IMR-90 (cell line): ENCODE data around the gene EIF2B2. TPM values are rescaled to one million over a fixed set of nuclear protein-coding genes. Genes with fewer than 3 reads are reported as not detected.

Experiments used
- ATAC-seq: fragments of 200-7000 bp; cut with Tn5 transposase; 2 replicates; pipeline ENCODE4 v1.9.1; 2020; ENCODE audit warnings: low read depth, mild to moderate bottlenecking, moderate library complexity
- BruUV-seq: library from RNA; stranded (reverse); fragments of 400-500 nt; replicated peaks from 2 replicates; lab custom pipeline; 2021; lab: Mats Ljungman, UMichigan
- CTCF ChIA-PET: fragments of 300-600 bp; formaldehyde crosslinking; extraction: SDS; loops from one replicate; lab custom pipeline; 2021; ENCODE audit warnings: antibody characterized with exemption; lab: Yijun Ruan, JAX
- POLR2A ChIA-PET: fragments of 300-600 bp; sonication (Branson Sonifier 250); formaldehyde crosslinking; loops from one replicate; lab custom pipeline; 2022; ENCODE audit warnings: antibody characterized with exemption; ENCODE audit not compliant: unreplicated experiment; lab: Charles Lee
- DNase-seq: peaks from one replicate; pipeline ENCODE4 v3.0.0; 2013
- H2AFZ ChIP-seq: replicated peaks from 2 replicates; pipeline ENCODE3; 2013; ENCODE audit warnings: low read length, mild to moderate bottlenecking; ENCODE audit not compliant: poor library complexity
- H2AK5ac ChIP-seq: 2 replicates; pipeline ENCODE4 v1.6.1; 2013; ENCODE audit warnings: low read depth, low read length, inconsistent platforms
- H2AK9ac ChIP-seq: replicated peaks from 2 replicates; pipeline ENCODE3; 2013; ENCODE audit warnings: mild to moderate bottlenecking, low read depth, low read length, moderate library complexity; ENCODE audit not compliant: poor library complexity
- H2BK120ac ChIP-seq: 2 replicates; pipeline ENCODE4 v1.6.1; 2013; ENCODE audit warnings: low read depth, low read length, inconsistent platforms
- H2BK15ac ChIP-seq: 3 replicates; pipeline ENCODE4 v1.6.1; 2013; ENCODE audit warnings: low read depth, low read length, inconsistent platforms
- H2BK20ac ChIP-seq: 2 replicates; pipeline ENCODE4 v1.6.1; 2013; ENCODE audit warnings: low read depth, mild to moderate bottlenecking, inconsistent platforms, low read length, moderate library complexity
- H2BK5ac ChIP-seq: 2 replicates; pipeline ENCODE4 v1.6.1; 2013; ENCODE audit warnings: mild to moderate bottlenecking, low read depth, low read length, inconsistent platforms; ENCODE audit not compliant: poor library complexity, severe bottlenecking
- H3K14ac ChIP-seq: replicated peaks from 2 replicates; pipeline ENCODE4 v1.6.1; 2013; ENCODE audit warnings: low read depth, low read length, inconsistent platforms
- H3K18ac ChIP-seq: 2 replicates; pipeline ENCODE4 v1.6.1; 2013; ENCODE audit warnings: low read depth, low read length, control low read depth
- H3K23ac ChIP-seq: 2 replicates; pipeline ENCODE4 v1.6.1; 2013; ENCODE audit warnings: low read depth, low read length, inconsistent platforms
- H3K27ac ChIP-seq: 2 replicates; pipeline ENCODE4 v1.5.1; 2013; ENCODE audit warnings: mild to moderate bottlenecking, control low read depth, low read length; ENCODE audit not compliant: insufficient read depth
- H3K27me3 ChIP-seq: 2 replicates; pipeline ENCODE4 v1.6.1; 2013; ENCODE audit warnings: low read length; ENCODE audit not compliant: control insufficient read depth, insufficient read depth
- H3K36me3 ChIP-seq: 2 replicates; pipeline ENCODE4 v1.6.1; 2013; ENCODE audit warnings: low read length, mixed read lengths; ENCODE audit not compliant: control insufficient read depth, insufficient read depth
- H3K4ac ChIP-seq: 2 replicates; pipeline ENCODE4 v1.6.1; 2013; ENCODE audit warnings: low read depth, low read length, inconsistent platforms
- H3K4me1 ChIP-seq: 2 replicates; pipeline ENCODE4 v1.6.1; 2013; ENCODE audit warnings: low read length, mixed read lengths; ENCODE audit not compliant: control insufficient read depth, insufficient read depth
- H3K4me2 ChIP-seq: 2 replicates; pipeline ENCODE4 v1.6.1; 2013; ENCODE audit warnings: low read depth, mild to moderate bottlenecking, control low read depth, low read length, moderate library complexity
- H3K4me3 ChIP-seq: 2 replicates; pipeline ENCODE4 v1.5.1; 2013; ENCODE audit warnings: low read depth, mild to moderate bottlenecking, control low read depth, low read length, moderate library complexity; ENCODE audit not compliant: insufficient read depth
- H3K56ac ChIP-seq: 2 replicates; pipeline ENCODE4 v1.6.1; 2013; ENCODE audit warnings: low read length, inconsistent platforms; ENCODE audit not compliant: insufficient read depth; ENCODE audit errors: extremely low read depth
- H3K79me1 ChIP-seq, 2 experiments: 2 replicates each; pipeline ENCODE4 v1.6.1; 2013; ENCODE audit warnings: low read length in 2 of 2, inconsistent platforms in 1 of 2, low read depth in 1 of 2
- H3K9ac ChIP-seq: 2 replicates; pipeline ENCODE4 v1.6.1; 2013; ENCODE audit warnings: low read depth, low read length, control low read depth
- H3K9me1 ChIP-seq: 2 replicates; pipeline ENCODE4 v1.6.1; 2013; ENCODE audit warnings: low read length, inconsistent platforms; ENCODE audit not compliant: insufficient read depth
- H3K9me3 ChIP-seq: 2 replicates; pipeline ENCODE4 v1.6.1; 2013; ENCODE audit warnings: low read length; ENCODE audit not compliant: control insufficient read depth, insufficient read depth
- H4K20me1 ChIP-seq: 2 replicates; pipeline ENCODE4 v1.6.1; 2013; ENCODE audit warnings: low read length, inconsistent platforms; ENCODE audit not compliant: insufficient read depth
- H4K5ac ChIP-seq: 2 replicates; pipeline ENCODE4 v1.6.1; 2013; ENCODE audit warnings: mild to moderate bottlenecking, low read depth, low read length, control low read depth
- H4K8ac ChIP-seq, 2 experiments: 2 replicates each; pipeline ENCODE4 v1.6.1; 2013; ENCODE audit warnings: low read depth in 2 of 2, low read length in 2 of 2, control low read depth in 1 of 2, inconsistent platforms in 1 of 2
- H4K91ac ChIP-seq: 2 replicates; pipeline ENCODE4 v1.6.1; 2013; ENCODE audit warnings: low read depth, low read length, inconsistent platforms; ENCODE audit not compliant: insufficient read depth
- MAFK ChIP-seq: IDR thresholded peaks from 2 replicates; pipeline ENCODE4 v1.6.1; 2012; ENCODE audit warnings: low read depth, low read length, improper control_type of control experiment
- MXI1 ChIP-seq: IDR thresholded peaks from 2 replicates; pipeline ENCODE4 v1.6.1; 2012; ENCODE audit warnings: low read depth, mild to moderate bottlenecking, low read length, moderate library complexity, borderline replicate concordance
- POLR2A ChIP-seq: IDR thresholded peaks from 2 replicates; pipeline ENCODE4 v1.6.1; 2012; ENCODE audit warnings: mild to moderate bottlenecking, low read depth, low read length
- RAD21 ChIP-seq: IDR thresholded peaks from 2 replicates; pipeline ENCODE4 v1.6.1; 2012; ENCODE audit warnings: low read length, improper control_type of control experiment
- WGBS, 2 experiments: methylation state at CpG; one replicate each; pipeline versions ENCODE4 v1.1.5 to v1.1.7; 2013; ENCODE audit warnings: missing lambda C conversion rate in 2 of 2; ENCODE audit not compliant: insufficient read length in 1 of 2; ENCODE audit errors: extremely low coverage in 2 of 2; 5-methylcytosine and 5-hydroxymethylcytosine counted together
- dilution Hi-C: fragments of 300-500 bp; cut with HindIII; formaldehyde crosslinking; loops from one replicate; pipeline ENCODE4 v1.14.3; 2018; ENCODE audit warnings: low sequenced_read_pairs; ENCODE audit not compliant: unreplicated experiment
- in situ Hi-C: fragments of 300-500 bp; cut with MboI; formaldehyde crosslinking; loops from 3 replicates; pipeline ENCODE4 v1.14.3; 2019; ENCODE audit warnings: low sequenced_read_pairs, inconsistent platforms, mixed read lengths
- intact Hi-C: fragments of 100-400 bp; cut with micrococcal nuclease; formaldehyde crosslinking; loops from 2 replicates; pipeline ENCODE4 v1.10.0; 2022
- polyA plus RNA-seq, 3 experiments: library from polyadenylated mRNA; depleted of rRNA; stranded (reverse); fragments of >200 nt; gene quantifications; 2 replicates each; pipeline ENCODE4 v1.2.3, GENCODE V29; 2012; ENCODE audit warnings: low replicate concordance in 1 of 3
- total RNA-seq: library from RNA; depleted of rRNA; stranded (reverse); fragments of >200 nt; gene quantifications from 2 replicates; pipeline ENCODE4 v1.2.3, GENCODE V29; 2012
- TF ChIP-seq, protein P1 (sequence below): fragments of 150-350 bp; IDR thresholded peaks from 2 replicates; pipeline ENCODE4 v1.6.1; 2016; ENCODE audit warnings: low read depth, mild to moderate bottlenecking, low read length, moderate library complexity, borderline replicate concordance

The EIF2B2 gene
- total and polyA plus RNA-seq, 2 of the 4 experiments (the other 2 are of a cell fraction), result 63.6 to 70.1 TPM

GRCh38 chr14:74965486-74966153 lies 37.1 kb upstream of the EIF2B2 start:
- peaks cover 31% of the 10 kb centered on the region for H3K27me3 ChIP-seq
- no peak overlapping the region for H4K5ac ChIP-seq
- no peaks in the 10 kb centered on the region for H3K4me1 ChIP-seq
- no peaks in the 10 kb centered on the region for H4K20me1 ChIP-seq
- H3K9ac ChIP-seq, result no peak overlapping the region
- H3K79me1 ChIP-seq, result no peaks in the 10 kb centered on the region
- H4K8ac ChIP-seq, result peak overlapping the region in 1 of 2 experiments; percentile 43; a peak in 1 of 4 replicates
- no peak overlapping the region for H3K18ac ChIP-seq
- H3K9me1 ChIP-seq, result peaks cover 3% of the 10 kb centered on the region; the same call in 1 of the 2 replicates
- H3K9me3 ChIP-seq, result no peaks in the 10 kb centered on the region
- no CpG with 5 or more reads among the region's 5 CpGs for WGBS, 2 experiments
- no peak overlapping the region for H2BK5ac ChIP-seq
- H3K4me2 ChIP-seq, result no peak overlapping the region
- no peak overlapping the region for H2AK9ac ChIP-seq
- ATAC-seq (no peak), DNase-seq (peak; percentile 39)
- no peak overlapping the region for H3K4me3 ChIP-seq
- TF ChIP-seq POLR2A, result no peak
- no peak for TF ChIP-seq MXI1
- no peak for TF ChIP-seq MAFK
- TF ChIP-seq, protein P1, sequence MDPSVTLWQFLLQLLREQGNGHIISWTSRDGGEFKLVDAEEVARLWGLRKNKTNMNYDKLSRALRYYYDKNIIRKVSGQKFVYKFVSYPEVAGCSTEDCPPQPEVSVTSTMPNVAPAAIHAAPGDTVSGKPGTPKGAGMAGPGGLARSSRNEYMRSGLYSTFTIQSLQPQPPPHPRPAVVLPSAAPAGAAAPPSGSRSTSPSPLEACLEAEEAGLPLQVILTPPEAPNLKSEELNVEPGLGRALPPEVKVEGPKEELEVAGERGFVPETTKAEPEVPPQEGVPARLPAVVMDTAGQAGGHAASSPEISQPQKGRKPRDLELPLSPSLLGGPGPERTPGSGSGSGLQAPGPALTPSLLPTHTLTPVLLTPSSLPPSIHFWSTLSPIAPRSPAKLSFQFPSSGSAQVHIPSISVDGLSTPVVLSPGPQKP, result no peak
- no peak for TF ChIP-seq RAD21
- H2BK120ac ChIP-seq, result no peak overlapping the region
- dilution Hi-C loops (no loop called here), in situ Hi-C loops (no loop called here), intact Hi-C loops (no loop called here)
- no peak overlapping the region for H4K91ac ChIP-seq
- CTCF ChIA-PET, result interaction anchor here (0.6 kb wide), 1 partner anchor 80 kb away, joined by 3 read pairs; no protein-coding TSS in a partner anchor
- POLR2A ChIA-PET, result interaction anchor here (0.5 kb wide), 1 partner anchor 13 kb away, joined by 3 read pairs; no protein-coding TSS in a partner anchor
- H3K56ac ChIP-seq, result no peak overlapping the region
- no TSS peak for BruUV-seq
- H2BK20ac ChIP-seq, result no peak overlapping the region
- no peak overlapping the region for H3K27ac ChIP-seq
- H2BK15ac ChIP-seq, result no peak overlapping the region
- H3K23ac ChIP-seq, result no peak overlapping the region
- H2AK5ac ChIP-seq, result no peak overlapping the region
- no peak overlapping the region for H3K4ac ChIP-seq
- H2AFZ ChIP-seq, result peak overlapping the region; percentile 70
- no peak overlapping the region for H3K14ac ChIP-seq
- H3K36me3 ChIP-seq, result no peaks in the 10 kb centered on the region
